GM23338 (cell line): Measurements from ENCODE around the gene MAP2K5. TPM values are rescaled to one million over a fixed set of nuclear protein-coding genes. Genes with fewer than 3 reads are reported as not detected.

Experiments
- ATAC-seq: fragments of 200-7000 bp; cut with Tn5 transposase; 3 replicates; pipeline ENCODE4 v1.9.1; 2020
- DNase-seq: peaks from one replicate; pipeline ENCODE4 v3.0.0-alpha.2; 2015; ENCODE audit warnings: low spot score
- H2AFZ ChIP-seq: fragments of 200-600 bp; sonication (generic); 2 replicates; pipeline ENCODE4 v1.8.0; 2016; ENCODE audit warnings: antibody characterized with exemption, mild to moderate bottlenecking, moderate library complexity
- H3F3A ChIP-seq: fragments of 200-600 bp; sonication (generic); replicated peaks from 2 replicates; pipeline ENCODE4 v1.8.0; 2017; ENCODE audit warnings: antibody characterized with exemption, mixed run types, low read depth
- H3K27ac ChIP-seq: fragments of 200-600 bp; sonication (generic); 2 replicates; pipeline ENCODE4 v1.6.1; 2016; ENCODE audit warnings: low read depth
- H3K27me3 ChIP-seq: fragments of 200-600 bp; sonication (generic); 2 replicates; pipeline ENCODE4 v1.8.0; 2016; ENCODE audit warnings: mild to moderate bottlenecking, mixed run types, moderate library complexity; ENCODE audit not compliant: insufficient read depth
- H3K36me3 ChIP-seq: fragments of 200-600 bp; sonication (generic); 2 replicates; pipeline ENCODE4 v1.8.0; 2016; ENCODE audit warnings: mild to moderate bottlenecking; ENCODE audit not compliant: insufficient read depth
- H3K4me1 ChIP-seq: fragments of 200-600 bp; sonication (generic); 2 replicates; pipeline ENCODE4 v1.8.0; 2016; ENCODE audit warnings: mild to moderate bottlenecking, moderate library complexity; ENCODE audit not compliant: insufficient read depth
- H3K4me2 ChIP-seq: fragments of 200-600 bp; sonication (generic); 2 replicates; pipeline ENCODE4 v1.7.1; 2017; ENCODE audit warnings: mixed run types
- H3K4me3 ChIP-seq: fragments of 200-600 bp; sonication (generic); 2 replicates; pipeline ENCODE4 v1.6.1; 2016; ENCODE audit warnings: mixed run types
- H3K79me2 ChIP-seq: fragments of 200-600 bp; sonication (generic); replicated peaks from 2 replicates; pipeline ENCODE4 v1.8.0; 2017; ENCODE audit warnings: mild to moderate bottlenecking; ENCODE audit not compliant: insufficient read depth
- H3K9me2 ChIP-seq: fragments of 200-600 bp; sonication (generic); 2 replicates; pipeline ENCODE4 v1.8.0; 2017; ENCODE audit not compliant: insufficient read depth
- H4K20me1 ChIP-seq: fragments of 200-600 bp; sonication (generic); replicated peaks from 2 replicates; pipeline ENCODE4 v1.8.0; 2017; ENCODE audit warnings: mild to moderate bottlenecking; ENCODE audit not compliant: insufficient read depth
- H3K27ac Mint-ChIP-seq: 2 replicates; pipeline ENCODE4 v1.8.0; 2020; ENCODE audit warnings: inconsistent platforms, mild to moderate bottlenecking, moderate library complexity, mixed read lengths
- H3K27me3 Mint-ChIP-seq: 3 replicates; pipeline ENCODE4 v1.8.0; 2022; ENCODE audit warnings: low read depth, mild to moderate bottlenecking, moderate library complexity, mixed read lengths, inconsistent platforms; ENCODE audit not compliant: insufficient read depth, poor library complexity
- H3K36me3 Mint-ChIP-seq: 3 replicates; pipeline ENCODE4 v1.8.0; 2021; ENCODE audit warnings: low read depth, mild to moderate bottlenecking, inconsistent platforms, moderate library complexity, mixed read lengths
- H3K4me1 Mint-ChIP-seq: 3 replicates; pipeline ENCODE4 v1.8.0; 2020; ENCODE audit warnings: mild to moderate bottlenecking, inconsistent platforms, mixed read lengths
- H3K4me3 Mint-ChIP-seq: 3 replicates; pipeline ENCODE4 v1.8.0; 2021; ENCODE audit warnings: moderate library complexity, mild to moderate bottlenecking, inconsistent platforms, mixed read lengths
- H3K9me3 Mint-ChIP-seq: 3 replicates; pipeline ENCODE4 v1.8.0; 2020; ENCODE audit warnings: moderate library complexity, mild to moderate bottlenecking, inconsistent platforms, mixed read lengths
- CREB1 ChIP-seq: fragments of 250-450 bp; sonication (Bioruptor Pico); IDR thresholded peaks from 2 replicates; pipeline ENCODE4 v1.5.0; 2020; ENCODE audit warnings: low read depth, mild to moderate bottlenecking, moderate library complexity
- EZH2 ChIP-seq: fragments of 200-600 bp; sonication (generic); IDR thresholded peaks from one replicate; pipeline ENCODE4 v1.8.0; 2017; ENCODE audit warnings: antibody characterized with exemption, mild to moderate bottlenecking, low read depth; ENCODE audit not compliant: unreplicated experiment
- EZH2phosphoT487 ChIP-seq: fragments of 200-600 bp; sonication (generic); IDR thresholded peaks from one replicate; pipeline ENCODE4 v1.8.1; 2018; ENCODE audit warnings: antibody characterized with exemption; ENCODE audit not compliant: unreplicated experiment
- JUNB ChIP-seq: IDR thresholded peaks from one replicate; pipeline ENCODE4 v1.6.1; 2016; ENCODE audit warnings: antibody characterized with exemption; ENCODE audit not compliant: unreplicated experiment
- NANOG ChIP-seq: IDR thresholded peaks from 2 replicates; pipeline ENCODE4 v1.6.1; 2016; ENCODE audit warnings: antibody characterized with exemption, borderline replicate concordance
- POLR2AphosphoS5 ChIP-seq: IDR thresholded peaks from 2 replicates; pipeline ENCODE4 v1.6.1; 2016; ENCODE audit warnings: antibody characterized with exemption, low read depth
- STAT1 ChIP-seq: IDR thresholded peaks from one replicate; pipeline ENCODE4 v1.6.1; 2016; ENCODE audit warnings: antibody characterized with exemption; ENCODE audit not compliant: unreplicated experiment
- ZNF114 ChIP-seq: fragments of 250-450 bp; sonication (Bioruptor Pico); IDR thresholded peaks from 2 replicates; pipeline ENCODE4 v1.5.0; 2020; ENCODE audit warnings: mild to moderate bottlenecking, moderate library complexity
- ZNF331 ChIP-seq: fragments of 250-450 bp; sonication (Bioruptor Pico); IDR thresholded peaks from 2 replicates; pipeline ENCODE4 v1.5.0; 2020; ENCODE audit warnings: low read depth, mild to moderate bottlenecking, moderate library complexity
- polyA plus RNA-seq: library from polyadenylated mRNA; unstranded; fragments of >200 nt; fragmentation: Nextera tagmentation; extraction: Ambion mirVana; gene quantifications from 2 replicates; pipeline ENCODE4 v1.2.1, GENCODE V29; 2016
- total RNA-seq: library from RNA; depleted of rRNA; stranded (reverse); fragments of >200 nt; shearing (Covaris generic); gene quantifications from 2 replicates; pipeline ENCODE4 v1.2.3, GENCODE V29; 2014
- TF ChIP-seq, protein P1 (sequence below): IDR thresholded peaks from one replicate; pipeline ENCODE4 v1.6.1; 2018; ENCODE audit warnings: antibody characterized with exemption; ENCODE audit not compliant: unreplicated experiment
- TF ChIP-seq, protein P2 (sequence below), 2 experiments: fragments of 200-600 bp in 1 of 2; sonication (generic) in 1 of 2; conservative IDR thresholded peaks; 2 replicates each; pipeline versions ENCODE4 v1.5.1 to v1.6.1; 2016 to 2017; ENCODE audit warnings: antibody characterized with exemption in 2 of 2, low read depth in 2 of 2, mild to moderate bottlenecking in 2 of 2, moderate library complexity in 1 of 2
- TF ChIP-seq, protein P3 (sequence below): fragments of 250-450 bp; sonication (Bioruptor Pico); IDR thresholded peaks from 2 replicates; pipeline ENCODE4 v1.5.0; 2020; ENCODE audit warnings: mild to moderate bottlenecking, moderate library complexity
- TF ChIP-seq, protein P4 (sequence below): IDR thresholded peaks from 2 replicates; pipeline ENCODE4 v1.6.1; 2016; ENCODE audit warnings: antibody characterized with exemption

Gene MAP2K5
- total and polyA plus RNA-seq, 2 experiments from 2014 or later, result 6.5 to 13.6 TPM

DNA sequence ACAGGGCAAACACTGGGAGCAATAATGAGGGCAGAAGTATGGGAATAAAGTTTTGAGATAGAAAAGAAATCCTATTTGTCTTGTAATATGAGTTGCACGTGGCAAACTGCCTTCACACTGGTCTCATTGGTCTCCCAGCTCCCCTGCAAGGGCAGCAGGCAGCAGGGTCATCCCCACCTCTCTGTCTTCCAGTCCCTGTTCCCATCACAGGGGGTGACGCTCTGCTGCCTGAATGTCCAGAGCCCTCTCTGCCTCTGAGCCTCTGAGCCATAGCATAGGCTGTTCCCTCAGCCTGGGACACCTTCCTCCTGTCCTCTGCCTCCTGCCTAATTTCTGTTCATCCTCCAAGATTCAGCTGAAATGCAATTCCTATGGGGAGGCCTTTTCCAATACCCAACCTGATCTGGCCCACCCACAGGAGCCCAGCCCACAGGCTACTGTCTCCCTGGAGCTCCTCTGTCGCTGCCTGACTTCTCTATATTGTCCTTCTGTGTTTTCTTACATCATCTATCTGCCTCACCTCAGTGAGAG is 270.7 kb downstream of the MAP2K5 start:
- Histone ChIP-seq H3K9me2 (peaks cover 3% of the 10 kb centered on the region), H3K79me2 (no peaks in the 10 kb centered on the region), H4K20me1 (no peaks in the 10 kb centered on the region), H2AFZ (no peak overlapping the region), H3F3A (no peaks in the 10 kb centered on the region), H3K27ac (no peak overlapping the region), H3K4me1 (no peaks in the 10 kb centered on the region; the same call in 1 of the 2 replicates), H3K36me3 (no peaks in the 10 kb centered on the region), H3K4me2 (no peak overlapping the region), H3K27me3 (peaks cover 21% of the 10 kb centered on the region), H3K4me3 (no peak overlapping the region)
- Mint-ChIP-seq H3K9me3 (peaks cover 8% of the 10 kb centered on the region; the same call in 2 of the 3 replicates), H3K27me3 (peaks cover 33% of the 10 kb centered on the region), H3K27ac (no peak overlapping the region), H3K36me3 (peaks cover 10% of the 10 kb centered on the region; the same call in 1 of the 3 replicates), H3K4me3 (no peak overlapping the region), H3K4me1 (peaks cover 17% of the 10 kb centered on the region)
- no peak for DNase-seq
- no peak for ATAC-seq
- TF ChIP-seq POLR2AphosphoS5, result no peak
- no peak for TF ChIP-seq NANOG
- TF ChIP-seq ZNF114 (CRISPR knock-in tag), result no peak
- TF ChIP-seq JUNB, result no peak
- no peak for TF ChIP-seq CREB1 (CRISPR knock-in tag)
- TF ChIP-seq, protein P1, sequence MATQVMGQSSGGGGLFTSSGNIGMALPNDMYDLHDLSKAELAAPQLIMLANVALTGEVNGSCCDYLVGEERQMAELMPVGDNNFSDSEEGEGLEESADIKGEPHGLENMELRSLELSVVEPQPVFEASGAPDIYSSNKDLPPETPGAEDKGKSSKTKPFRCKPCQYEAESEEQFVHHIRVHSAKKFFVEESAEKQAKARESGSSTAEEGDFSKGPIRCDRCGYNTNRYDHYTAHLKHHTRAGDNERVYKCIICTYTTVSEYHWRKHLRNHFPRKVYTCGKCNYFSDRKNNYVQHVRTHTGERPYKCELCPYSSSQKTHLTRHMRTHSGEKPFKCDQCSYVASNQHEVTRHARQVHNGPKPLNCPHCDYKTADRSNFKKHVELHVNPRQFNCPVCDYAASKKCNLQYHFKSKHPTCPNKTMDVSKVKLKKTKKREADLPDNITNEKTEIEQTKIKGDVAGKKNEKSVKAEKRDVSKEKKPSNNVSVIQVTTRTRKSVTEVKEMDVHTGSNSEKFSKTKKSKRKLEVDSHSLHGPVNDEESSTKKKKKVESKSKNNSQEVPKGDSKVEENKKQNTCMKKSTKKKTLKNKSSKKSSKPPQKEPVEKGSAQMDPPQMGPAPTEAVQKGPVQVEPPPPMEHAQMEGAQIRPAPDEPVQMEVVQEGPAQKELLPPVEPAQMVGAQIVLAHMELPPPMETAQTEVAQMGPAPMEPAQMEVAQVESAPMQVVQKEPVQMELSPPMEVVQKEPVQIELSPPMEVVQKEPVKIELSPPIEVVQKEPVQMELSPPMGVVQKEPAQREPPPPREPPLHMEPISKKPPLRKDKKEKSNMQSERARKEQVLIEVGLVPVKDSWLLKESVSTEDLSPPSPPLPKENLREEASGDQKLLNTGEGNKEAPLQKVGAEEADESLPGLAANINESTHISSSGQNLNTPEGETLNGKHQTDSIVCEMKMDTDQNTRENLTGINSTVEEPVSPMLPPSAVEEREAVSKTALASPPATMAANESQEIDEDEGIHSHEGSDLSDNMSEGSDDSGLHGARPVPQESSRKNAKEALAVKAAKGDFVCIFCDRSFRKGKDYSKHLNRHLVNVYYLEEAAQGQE, result no peak
- TF ChIP-seq EZH2phosphoT487, result no peak
- TF ChIP-seq EZH2, result no peak
- TF ChIP-seq, protein P2, sequence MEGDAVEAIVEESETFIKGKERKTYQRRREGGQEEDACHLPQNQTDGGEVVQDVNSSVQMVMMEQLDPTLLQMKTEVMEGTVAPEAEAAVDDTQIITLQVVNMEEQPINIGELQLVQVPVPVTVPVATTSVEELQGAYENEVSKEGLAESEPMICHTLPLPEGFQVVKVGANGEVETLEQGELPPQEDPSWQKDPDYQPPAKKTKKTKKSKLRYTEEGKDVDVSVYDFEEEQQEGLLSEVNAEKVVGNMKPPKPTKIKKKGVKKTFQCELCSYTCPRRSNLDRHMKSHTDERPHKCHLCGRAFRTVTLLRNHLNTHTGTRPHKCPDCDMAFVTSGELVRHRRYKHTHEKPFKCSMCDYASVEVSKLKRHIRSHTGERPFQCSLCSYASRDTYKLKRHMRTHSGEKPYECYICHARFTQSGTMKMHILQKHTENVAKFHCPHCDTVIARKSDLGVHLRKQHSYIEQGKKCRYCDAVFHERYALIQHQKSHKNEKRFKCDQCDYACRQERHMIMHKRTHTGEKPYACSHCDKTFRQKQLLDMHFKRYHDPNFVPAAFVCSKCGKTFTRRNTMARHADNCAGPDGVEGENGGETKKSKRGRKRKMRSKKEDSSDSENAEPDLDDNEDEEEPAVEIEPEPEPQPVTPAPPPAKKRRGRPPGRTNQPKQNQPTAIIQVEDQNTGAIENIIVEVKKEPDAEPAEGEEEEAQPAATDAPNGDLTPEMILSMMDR (conservative IDR thresholded peaks at IDR 0.05; ENCODE audit: low read depth in 2 of 2), result no peak
- no peak for TF ChIP-seq ZNF331 (CRISPR knock-in tag)
- TF ChIP-seq, protein P3, sequence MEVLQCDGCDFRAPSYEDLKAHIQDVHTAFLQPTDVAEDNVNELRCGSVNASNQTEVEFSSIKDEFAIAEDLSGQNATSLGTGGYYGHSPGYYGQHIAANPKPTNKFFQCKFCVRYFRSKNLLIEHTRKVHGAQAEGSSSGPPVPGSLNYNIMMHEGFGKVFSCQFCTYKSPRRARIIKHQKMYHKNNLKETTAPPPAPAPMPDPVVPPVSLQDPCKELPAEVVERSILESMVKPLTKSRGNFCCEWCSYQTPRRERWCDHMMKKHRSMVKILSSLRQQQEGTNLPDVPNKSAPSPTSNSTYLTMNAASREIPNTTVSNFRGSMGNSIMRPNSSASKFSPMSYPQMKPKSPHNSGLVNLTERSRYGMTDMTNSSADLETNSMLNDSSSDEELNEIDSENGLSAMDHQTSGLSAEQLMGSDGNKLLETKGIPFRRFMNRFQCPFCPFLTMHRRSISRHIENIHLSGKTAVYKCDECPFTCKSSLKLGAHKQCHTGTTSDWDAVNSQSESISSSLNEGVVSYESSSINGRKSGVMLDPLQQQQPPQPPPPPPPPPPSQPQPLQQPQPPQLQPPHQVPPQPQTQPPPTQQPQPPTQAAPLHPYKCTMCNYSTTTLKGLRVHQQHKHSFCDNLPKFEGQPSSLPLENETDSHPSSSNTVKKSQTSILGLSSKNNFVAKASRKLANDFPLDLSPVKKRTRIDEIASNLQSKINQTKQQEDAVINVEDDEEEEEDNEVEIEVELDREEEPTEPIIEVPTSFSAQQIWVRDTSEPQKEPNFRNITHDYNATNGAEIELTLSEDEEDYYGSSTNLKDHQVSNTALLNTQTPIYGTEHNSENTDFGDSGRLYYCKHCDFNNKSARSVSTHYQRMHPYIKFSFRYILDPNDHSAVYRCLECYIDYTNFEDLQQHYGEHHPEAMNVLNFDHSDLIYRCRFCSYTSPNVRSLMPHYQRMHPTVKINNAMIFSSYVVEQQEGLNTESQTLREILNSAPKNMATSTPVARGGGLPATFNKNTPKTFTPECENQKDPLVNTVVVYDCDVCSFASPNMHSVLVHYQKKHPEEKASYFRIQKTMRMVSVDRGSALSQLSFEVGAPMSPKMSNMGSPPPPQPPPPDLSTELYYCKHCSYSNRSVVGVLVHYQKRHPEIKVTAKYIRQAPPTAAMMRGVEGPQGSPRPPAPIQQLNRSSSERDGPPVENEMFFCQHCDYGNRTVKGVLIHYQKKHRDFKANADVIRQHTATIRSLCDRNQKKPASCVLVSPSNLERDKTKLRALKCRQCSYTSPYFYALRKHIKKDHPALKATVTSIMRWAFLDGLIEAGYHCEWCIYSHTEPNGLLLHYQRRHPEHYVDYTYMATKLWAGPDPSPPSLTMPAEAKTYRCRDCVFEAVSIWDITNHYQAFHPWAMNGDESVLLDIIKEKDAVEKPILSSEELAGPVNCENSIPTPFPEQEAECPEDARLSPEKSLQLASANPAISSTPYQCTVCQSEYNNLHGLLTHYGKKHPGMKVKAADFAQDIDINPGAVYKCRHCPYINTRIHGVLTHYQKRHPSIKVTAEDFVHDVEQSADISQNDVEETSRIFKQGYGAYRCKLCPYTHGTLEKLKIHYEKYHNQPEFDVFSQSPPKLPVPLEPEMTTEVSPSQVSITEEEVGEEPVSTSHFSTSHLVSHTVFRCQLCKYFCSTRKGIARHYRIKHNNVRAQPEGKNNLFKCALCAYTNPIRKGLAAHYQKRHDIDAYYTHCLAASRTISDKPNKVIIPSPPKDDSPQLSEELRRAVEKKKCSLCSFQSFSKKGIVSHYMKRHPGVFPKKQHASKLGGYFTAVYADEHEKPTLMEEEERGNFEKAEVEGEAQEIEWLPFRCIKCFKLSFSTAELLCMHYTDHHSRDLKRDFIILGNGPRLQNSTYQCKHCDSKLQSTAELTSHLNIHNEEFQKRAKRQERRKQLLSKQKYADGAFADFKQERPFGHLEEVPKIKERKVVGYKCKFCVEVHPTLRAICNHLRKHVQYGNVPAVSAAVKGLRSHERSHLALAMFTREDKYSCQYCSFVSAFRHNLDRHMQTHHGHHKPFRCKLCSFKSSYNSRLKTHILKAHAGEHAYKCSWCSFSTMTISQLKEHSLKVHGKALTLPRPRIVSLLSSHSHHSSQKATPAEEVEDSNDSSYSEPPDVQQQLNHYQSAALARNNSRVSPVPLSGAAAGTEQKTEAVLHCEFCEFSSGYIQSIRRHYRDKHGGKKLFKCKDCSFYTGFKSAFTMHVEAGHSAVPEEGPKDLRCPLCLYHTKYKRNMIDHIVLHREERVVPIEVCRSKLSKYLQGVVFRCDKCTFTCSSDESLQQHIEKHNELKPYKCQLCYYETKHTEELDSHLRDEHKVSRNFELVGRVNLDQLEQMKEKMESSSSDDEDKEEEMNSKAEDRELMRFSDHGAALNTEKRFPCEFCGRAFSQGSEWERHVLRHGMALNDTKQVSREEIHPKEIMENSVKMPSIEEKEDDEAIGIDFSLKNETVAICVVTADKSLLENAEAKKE, result no peak
- TF ChIP-seq, protein P4, sequence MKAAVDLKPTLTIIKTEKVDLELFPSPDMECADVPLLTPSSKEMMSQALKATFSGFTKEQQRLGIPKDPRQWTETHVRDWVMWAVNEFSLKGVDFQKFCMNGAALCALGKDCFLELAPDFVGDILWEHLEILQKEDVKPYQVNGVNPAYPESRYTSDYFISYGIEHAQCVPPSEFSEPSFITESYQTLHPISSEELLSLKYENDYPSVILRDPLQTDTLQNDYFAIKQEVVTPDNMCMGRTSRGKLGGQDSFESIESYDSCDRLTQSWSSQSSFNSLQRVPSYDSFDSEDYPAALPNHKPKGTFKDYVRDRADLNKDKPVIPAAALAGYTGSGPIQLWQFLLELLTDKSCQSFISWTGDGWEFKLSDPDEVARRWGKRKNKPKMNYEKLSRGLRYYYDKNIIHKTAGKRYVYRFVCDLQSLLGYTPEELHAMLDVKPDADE, result no peak
- TF ChIP-seq STAT1, result no peak
